ENCODE results near the gene HAUS3.

- TF ChIP-seq POLR2A (IDR thresholded peaks at IDR 0.05) (no peak), CTCF (IDR thresholded peaks at IDR 0.05) (no peak)
Observed at GRCh38 chr4:2180410-2180809, 61.5 kb downstream of the HAUS3 start.

Measured in right lobe of liver (tissue), 4 donors.